ENCODE measurements around the gene ATP11C. TPM values are rescaled to one million over a fixed set of nuclear protein-coding genes. Genes with fewer than 3 reads are reported as not detected.

The ATP11C gene
- total and polyA plus RNA-seq, 10 of the 15 experiments (the other 5 are each of a cell fraction or from before 2014, with no cell fraction given): 16.2 to 44.0 (median 24.8) TPM

DNA sequence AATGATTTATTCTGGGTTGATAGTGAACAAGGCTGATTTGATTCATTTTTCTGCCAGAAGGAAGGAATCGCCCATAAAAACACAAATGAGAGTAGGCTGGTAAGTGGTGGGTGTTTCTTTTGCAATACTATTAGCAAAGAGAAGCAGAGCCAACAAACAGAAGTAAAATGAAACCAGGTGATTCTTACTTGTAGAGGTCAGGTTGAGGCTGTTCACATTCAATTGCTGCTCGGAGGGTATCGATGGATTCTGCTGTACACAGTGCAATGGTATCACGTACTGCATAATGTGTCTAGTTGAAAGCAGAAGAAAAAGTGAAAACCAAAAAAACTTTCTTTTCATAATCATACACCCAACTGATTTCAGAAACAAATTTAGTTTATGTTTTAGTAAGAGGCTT, 130.8 kb downstream of the ATP11C start (continued):
- TF ChIP-seq, protein P1, sequence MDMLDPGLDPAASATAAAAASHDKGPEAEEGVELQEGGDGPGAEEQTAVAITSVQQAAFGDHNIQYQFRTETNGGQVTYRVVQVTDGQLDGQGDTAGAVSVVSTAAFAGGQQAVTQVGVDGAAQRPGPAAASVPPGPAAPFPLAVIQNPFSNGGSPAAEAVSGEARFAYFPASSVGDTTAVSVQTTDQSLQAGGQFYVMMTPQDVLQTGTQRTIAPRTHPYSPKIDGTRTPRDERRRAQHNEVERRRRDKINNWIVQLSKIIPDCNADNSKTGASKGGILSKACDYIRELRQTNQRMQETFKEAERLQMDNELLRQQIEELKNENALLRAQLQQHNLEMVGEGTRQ (IDR thresholded peaks at IDR 0.05; ENCODE audit: borderline replicate concordance, low read depth, low read length): no peak
- TF ChIP-seq TCF7 (IDR thresholded peaks at IDR 0.05; ENCODE audit: borderline replicate concordance) (no peak), ESRRA (IDR thresholded peaks at IDR 0.05; ENCODE audit: low read length) (no peak)

DNA sequence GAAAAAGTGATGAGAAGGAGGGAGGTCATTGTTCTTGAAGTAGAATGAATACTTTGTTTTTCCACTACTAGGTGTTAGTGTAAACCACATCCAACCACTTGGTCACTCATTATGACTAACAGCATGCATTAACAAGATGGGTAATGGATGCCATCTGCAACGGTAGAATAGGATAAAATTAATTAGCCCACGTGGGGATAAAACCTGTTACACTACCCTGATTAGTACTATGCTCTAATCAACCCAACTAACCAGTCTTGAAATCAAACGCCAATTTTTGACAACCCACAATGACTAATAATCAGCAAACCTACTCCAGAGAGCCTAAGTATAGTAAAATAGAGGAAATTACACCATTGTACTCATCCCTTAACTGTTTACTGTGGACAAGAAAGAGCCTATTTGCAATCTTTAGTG, 131.4 kb downstream of the ATP11C start:
- H3K4me1 ChIP-seq (ENCODE audit: control insufficient read depth, insufficient read depth, low read length): no peaks in the 10 kb centered on the region
- peak; percentile 91 for ATAC-seq
- no peak overlapping the region for H2AFZ ChIP-seq (ENCODE audit: control insufficient read depth, low read depth, low read length)
- in situ Hi-C loops (cut with MboI) (no loop called here), intact Hi-C loops (cut with micrococcal nuclease; ENCODE audit: unreplicated experiment) (no loop called here)
- BruUV-seq (replicated peaks): no TSS peak
- no peaks in the 10 kb centered on the region for H3K9me3 ChIP-seq (replicated peaks; ENCODE audit: control insufficient read depth, insufficient read depth, low read length)
- no peak overlapping the region for H3K4me3 ChIP-seq
- H3K9ac ChIP-seq (ENCODE audit: control insufficient read depth, insufficient read depth, low read length): no peak overlapping the region
- ChIA-PET CTCF (no interaction called here), SMC1A (ENCODE audit: uncharacterized antibody, unreplicated experiment) (no interaction called here), RAD21 (ENCODE audit: unreplicated experiment) (no interaction called here), POLR2A (no interaction called here)
- no peaks in the 10 kb centered on the region for H4K20me1 ChIP-seq (ENCODE audit: control insufficient read depth, insufficient read depth)
- WGBS (ENCODE audit: insufficient coverage, insufficient replicate concordance, low lambda C conversion rate, missing lambda C conversion rate): 0% methylated on average over 3 of the region's 3 CpGs
- no peak for FAIRE-seq
- no peaks in the 10 kb centered on the region for H3K27me3 ChIP-seq (replicated peaks in 1 of 2; ENCODE audit: control insufficient read depth in 2 of 2, insufficient read depth in 2 of 2, low read length in 1 of 2)
- H3K27ac ChIP-seq (ENCODE audit: control insufficient read depth, insufficient read depth): no peak overlapping the region
- peaks cover 0 to under 1% of the 10 kb centered on the region in 2 experiments; a peak in 1 of 4 replicates for H3K36me3 ChIP-seq (ENCODE audit: control insufficient read depth in 2 of 2, insufficient read depth in 2 of 2, low read length in 1 of 2)
- no peak for DNase-seq (ENCODE audit: low read depth, low spot score)
- H3K79me2 ChIP-seq (ENCODE audit: control insufficient read depth, insufficient read depth, low read length): no peaks in the 10 kb centered on the region
- H3K4me2 ChIP-seq (ENCODE audit: control insufficient read depth, insufficient read depth): no peak overlapping the region
- TF ChIP-seq, protein P1 (IDR thresholded peaks at IDR 0.05; ENCODE audit: borderline replicate concordance, low read depth, low read length): no peak; the same call in 1 of the 2 replicates
- TF ChIP-seq ZBED1 (IDR thresholded peaks at IDR 0.05; ENCODE audit: borderline replicate concordance) (no peak), NFIC (IDR thresholded peaks at IDR 0.05; ENCODE audit: low read depth, low read length) (no peak), RUNX3 (IDR thresholded peaks at IDR 0.05; ENCODE audit: low read length) (peak; percentile 67), RAD21 (IDR thresholded peaks at IDR 0.05; ENCODE audit: insufficient read depth, low read depth, low read length) (no peak), ZNF24 (IDR thresholded peaks at IDR 0.05) (no peak), LARP7 (IDR thresholded peaks at IDR 0.05) (no peak), ZNF207 (IDR thresholded peaks at IDR 0.05; ENCODE audit: borderline replicate concordance) (no peak), CEBPB (IDR thresholded peaks at IDR 0.05; ENCODE audit: borderline replicate concordance in 1 of 2, low read depth in 2 of 2, low read length in 2 of 2) (no peak), CHD4 (IDR thresholded peaks at IDR 0.05) (no peak), MEF2B (IDR thresholded peaks at IDR 0.05; ENCODE audit: partially characterized antibody, poor library complexity, severe bottlenecking) (peak; percentile 37), NFYA (IDR thresholded peaks at IDR 0.05; ENCODE audit: borderline replicate concordance, low read depth, low read length) (no peak), CHD1 (IDR thresholded peaks at IDR 0.05; ENCODE audit: low read depth, low read length) (no peak)
- TF ChIP-seq, protein P2, sequence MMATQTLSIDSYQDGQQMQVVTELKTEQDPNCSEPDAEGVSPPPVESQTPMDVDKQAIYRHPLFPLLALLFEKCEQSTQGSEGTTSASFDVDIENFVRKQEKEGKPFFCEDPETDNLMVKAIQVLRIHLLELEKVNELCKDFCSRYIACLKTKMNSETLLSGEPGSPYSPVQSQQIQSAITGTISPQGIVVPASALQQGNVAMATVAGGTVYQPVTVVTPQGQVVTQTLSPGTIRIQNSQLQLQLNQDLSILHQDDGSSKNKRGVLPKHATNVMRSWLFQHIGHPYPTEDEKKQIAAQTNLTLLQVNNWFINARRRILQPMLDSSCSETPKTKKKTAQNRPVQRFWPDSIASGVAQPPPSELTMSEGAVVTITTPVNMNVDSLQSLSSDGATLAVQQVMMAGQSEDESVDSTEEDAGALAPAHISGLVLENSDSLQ (IDR thresholded peaks at IDR 0.05): no peak
- TF ChIP-seq, protein P3, sequence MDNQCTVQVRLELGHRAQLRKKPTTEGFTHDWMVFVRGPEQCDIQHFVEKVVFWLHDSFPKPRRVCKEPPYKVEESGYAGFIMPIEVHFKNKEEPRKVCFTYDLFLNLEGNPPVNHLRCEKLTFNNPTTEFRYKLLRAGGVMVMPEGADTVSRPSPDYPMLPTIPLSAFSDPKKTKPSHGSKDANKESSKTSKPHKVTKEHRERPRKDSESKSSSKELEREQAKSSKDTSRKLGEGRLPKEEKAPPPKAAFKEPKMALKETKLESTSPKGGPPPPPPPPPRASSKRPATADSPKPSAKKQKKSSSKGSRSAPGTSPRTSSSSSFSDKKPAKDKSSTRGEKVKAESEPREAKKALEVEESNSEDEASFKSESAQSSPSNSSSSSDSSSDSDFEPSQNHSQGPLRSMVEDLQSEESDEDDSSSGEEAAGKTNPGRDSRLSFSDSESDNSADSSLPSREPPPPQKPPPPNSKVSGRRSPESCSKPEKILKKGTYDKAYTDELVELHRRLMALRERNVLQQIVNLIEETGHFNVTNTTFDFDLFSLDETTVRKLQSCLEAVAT (IDR thresholded peaks at IDR 0.05): no peak
- TF ChIP-seq, protein P4, sequence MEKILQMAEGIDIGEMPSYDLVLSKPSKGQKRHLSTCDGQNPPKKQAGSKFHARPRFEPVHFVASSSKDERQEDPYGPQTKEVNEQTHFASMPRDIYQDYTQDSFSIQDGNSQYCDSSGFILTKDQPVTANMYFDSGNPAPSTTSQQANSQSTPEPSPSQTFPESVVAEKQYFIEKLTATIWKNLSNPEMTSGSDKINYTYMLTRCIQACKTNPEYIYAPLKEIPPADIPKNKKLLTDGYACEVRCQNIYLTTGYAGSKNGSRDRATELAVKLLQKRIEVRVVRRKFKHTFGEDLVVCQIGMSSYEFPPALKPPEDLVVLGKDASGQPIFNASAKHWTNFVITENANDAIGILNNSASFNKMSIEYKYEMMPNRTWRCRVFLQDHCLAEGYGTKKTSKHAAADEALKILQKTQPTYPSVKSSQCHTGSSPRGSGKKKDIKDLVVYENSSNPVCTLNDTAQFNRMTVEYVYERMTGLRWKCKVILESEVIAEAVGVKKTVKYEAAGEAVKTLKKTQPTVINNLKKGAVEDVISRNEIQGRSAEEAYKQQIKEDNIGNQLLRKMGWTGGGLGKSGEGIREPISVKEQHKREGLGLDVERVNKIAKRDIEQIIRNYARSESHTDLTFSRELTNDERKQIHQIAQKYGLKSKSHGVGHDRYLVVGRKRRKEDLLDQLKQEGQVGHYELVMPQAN (conservative IDR thresholded peaks at IDR 0.05): no peak
